ENCODE results near the gene SEMA6C. TPM values are rescaled to one million over a fixed set of nuclear protein-coding genes. Genes with fewer than 3 reads are reported as not detected.

SEMA6C gene
- polyA plus RNA-seq, 1 donor (not counting 4 experiments of a cell fraction or from before 2014, with no cell fraction given) = 0.93 TPM

DNA sequence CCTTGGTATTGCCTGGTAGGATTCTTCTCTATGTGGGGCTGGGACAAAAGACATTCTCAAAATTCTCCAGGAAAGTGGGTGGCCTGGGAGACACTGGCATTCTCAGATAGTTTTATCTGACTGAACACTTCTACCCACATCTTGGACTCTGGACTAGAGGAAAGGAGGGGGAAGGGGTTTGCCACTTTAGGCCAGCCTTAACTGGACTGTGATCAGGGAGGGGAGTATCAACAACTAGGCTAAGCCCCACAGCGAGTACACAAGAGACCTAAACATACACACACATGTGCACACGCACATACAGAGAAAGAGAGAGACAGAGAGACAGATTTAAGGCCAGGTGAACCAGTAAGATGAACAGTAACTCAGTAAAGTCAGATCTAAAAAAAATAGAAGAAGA, 1.2 kb upstream of the SEMA6C start:
- Histone ChIP-seq H3K9me3 (ENCODE audit: control insufficient read depth, low read depth, low read length) (no peaks in the 10 kb centered on the region), H3K4me1 (ENCODE audit: control insufficient read depth, extremely low read depth, insufficient read depth, low read length) (peaks cover 15% of the 10 kb centered on the region), H3K9ac (ENCODE audit: control insufficient read depth, extremely low read depth, insufficient read depth, low read length) (peak overlapping the region; percentile 78), H3K4me2 (ENCODE audit: control insufficient read depth, extremely low read depth, insufficient read depth, low read depth, low read length) (no peak overlapping the region), H2AFZ (ENCODE audit: control insufficient read depth, low read length) (no peak overlapping the region), H3K4me3 (ENCODE audit: control insufficient read depth in 2 of 3, extremely low read depth in 1 of 3, insufficient read depth in 2 of 3, low read depth in 1 of 3, low read length in 3 of 3) (no peak overlapping the region), H3K79me2 (ENCODE audit: control insufficient read depth, insufficient read depth, low read length) (no peaks in the 10 kb centered on the region), H3K27ac (ENCODE audit: control insufficient read depth, insufficient read depth, low read length) (no peak overlapping the region), H3K36me3 (ENCODE audit: control insufficient read depth in 2 of 2, extremely low read depth in 1 of 2, insufficient read depth in 2 of 2, low read length in 2 of 2) (no peaks in the 10 kb centered on the region), H3K27me3 (ENCODE audit: control insufficient read depth, extremely low read depth, insufficient read depth, low read length) (peaks cover 15% of the 10 kb centered on the region), H4K20me1 (ENCODE audit: control insufficient read depth, extremely low read depth, insufficient read depth, low read length) (no peaks in the 10 kb centered on the region), H3K9me1 (ENCODE audit: control insufficient read depth, extremely low read depth, insufficient read depth, low read length) (no peaks in the 10 kb centered on the region)
- dilution Hi-C loops (cut with MboI; ENCODE audit: extremely low pct_ligation_motif_present, low sequenced_read_pairs) = no loop called here
- no peak for TF ChIP-seq EZH2 (IDR thresholded peaks at IDR 0.05; ENCODE audit: low read length)
- TF ChIP-seq, protein P1, sequence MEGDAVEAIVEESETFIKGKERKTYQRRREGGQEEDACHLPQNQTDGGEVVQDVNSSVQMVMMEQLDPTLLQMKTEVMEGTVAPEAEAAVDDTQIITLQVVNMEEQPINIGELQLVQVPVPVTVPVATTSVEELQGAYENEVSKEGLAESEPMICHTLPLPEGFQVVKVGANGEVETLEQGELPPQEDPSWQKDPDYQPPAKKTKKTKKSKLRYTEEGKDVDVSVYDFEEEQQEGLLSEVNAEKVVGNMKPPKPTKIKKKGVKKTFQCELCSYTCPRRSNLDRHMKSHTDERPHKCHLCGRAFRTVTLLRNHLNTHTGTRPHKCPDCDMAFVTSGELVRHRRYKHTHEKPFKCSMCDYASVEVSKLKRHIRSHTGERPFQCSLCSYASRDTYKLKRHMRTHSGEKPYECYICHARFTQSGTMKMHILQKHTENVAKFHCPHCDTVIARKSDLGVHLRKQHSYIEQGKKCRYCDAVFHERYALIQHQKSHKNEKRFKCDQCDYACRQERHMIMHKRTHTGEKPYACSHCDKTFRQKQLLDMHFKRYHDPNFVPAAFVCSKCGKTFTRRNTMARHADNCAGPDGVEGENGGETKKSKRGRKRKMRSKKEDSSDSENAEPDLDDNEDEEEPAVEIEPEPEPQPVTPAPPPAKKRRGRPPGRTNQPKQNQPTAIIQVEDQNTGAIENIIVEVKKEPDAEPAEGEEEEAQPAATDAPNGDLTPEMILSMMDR (optimal IDR thresholded peaks at IDR 0.05 in 1 of 3, IDR thresholded peaks at IDR 0.05 in 1 of 3, conservative IDR thresholded peaks at IDR 0.05 in 1 of 3; ENCODE audit: extremely low read depth in 1 of 3, insufficient read depth in 2 of 3, low read length in 3 of 3) = no peak
- FAIRE-seq (no peak), DNase-seq (ENCODE audit: low read depth, low spot score) (no peak)

DNA sequence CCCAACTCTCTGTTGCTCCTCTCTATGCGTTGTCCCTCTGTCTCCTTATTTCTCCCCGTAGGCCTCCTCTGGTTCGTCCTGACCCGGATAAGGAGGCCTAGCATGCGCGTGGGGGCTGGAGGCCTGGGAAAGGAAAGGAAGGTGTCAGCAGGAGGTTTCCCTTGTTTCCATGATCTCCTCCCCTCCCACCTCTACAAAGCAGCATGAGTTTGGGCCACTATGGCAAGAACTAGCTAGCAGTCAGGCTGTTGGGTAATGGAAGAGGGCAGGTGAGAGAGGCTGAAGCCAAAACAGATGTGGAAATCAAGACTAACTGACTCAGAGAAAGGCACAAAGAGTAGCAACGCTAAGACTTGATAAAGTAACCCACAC, 687 bp upstream of the SEMA6C start:
- TF ChIP-seq EZH2 (IDR thresholded peaks at IDR 0.05; ENCODE audit: low read length) = no peak
- TF ChIP-seq, protein P1 (optimal IDR thresholded peaks at IDR 0.05 in 1 of 3, IDR thresholded peaks at IDR 0.05 in 1 of 3, conservative IDR thresholded peaks at IDR 0.05 in 1 of 3; ENCODE audit: extremely low read depth in 1 of 3, insufficient read depth in 2 of 3, low read length in 3 of 3) = no peak
- Histone ChIP-seq H3K27me3 (ENCODE audit: control insufficient read depth, extremely low read depth, insufficient read depth, low read length) (peaks cover 15% of the 10 kb centered on the region), H3K9me3 (ENCODE audit: control insufficient read depth, low read depth, low read length) (no peaks in the 10 kb centered on the region), H3K9me1 (ENCODE audit: control insufficient read depth, extremely low read depth, insufficient read depth, low read length) (no peaks in the 10 kb centered on the region), H3K9ac (ENCODE audit: control insufficient read depth, extremely low read depth, insufficient read depth, low read length) (peak overlapping the region; percentile 78), H4K20me1 (ENCODE audit: control insufficient read depth, extremely low read depth, insufficient read depth, low read length) (no peaks in the 10 kb centered on the region), H3K4me3 (ENCODE audit: control insufficient read depth in 2 of 3, extremely low read depth in 1 of 3, insufficient read depth in 2 of 3, low read depth in 1 of 3, low read length in 3 of 3) (peak overlapping the region; percentile 48 to 78 (median 77)), H3K27ac (ENCODE audit: control insufficient read depth, insufficient read depth, low read length) (peak overlapping the region; percentile 59), H3K79me2 (ENCODE audit: control insufficient read depth, insufficient read depth, low read length) (no peaks in the 10 kb centered on the region), H3K4me2 (ENCODE audit: control insufficient read depth, extremely low read depth, insufficient read depth, low read depth, low read length) (peak overlapping the region; percentile 94), H2AFZ (ENCODE audit: control insufficient read depth, low read length) (peak overlapping the region; percentile 91), H3K4me1 (ENCODE audit: control insufficient read depth, extremely low read depth, insufficient read depth, low read length) (peaks cover 15% of the 10 kb centered on the region), H3K36me3 (ENCODE audit: control insufficient read depth in 2 of 2, extremely low read depth in 1 of 2, insufficient read depth in 2 of 2, low read length in 2 of 2) (no peaks in the 10 kb centered on the region)
- FAIRE-seq (no peak), DNase-seq (ENCODE audit: low read depth, low spot score) (no peak)
- dilution Hi-C loops (cut with MboI; ENCODE audit: extremely low pct_ligation_motif_present, low sequenced_read_pairs) = no loop called here
